ENCODE results near the gene ANXA4. TPM values are rescaled to one million over a fixed set of nuclear protein-coding genes. Genes with fewer than 3 reads are reported as not detected.

ANXA4 gene
- total and polyA plus RNA-seq, 4 experiments from 2014 or later, result 22.3 to 30.8 (median 25.9) TPM

- Histone ChIP-seq H3K36me3 (ENCODE audit: insufficient read depth, low read length) (no peaks in the 10 kb centered on the region), H3K4me3 (ENCODE audit: low read length in 2 of 2) (no peak overlapping the region), H3K4me1 (ENCODE audit: insufficient read depth, low read length) (no peaks in the 10 kb centered on the region), H3K9me3 (ENCODE audit: control insufficient read depth in 1 of 2, low read length in 2 of 2) (no peaks in the 10 kb centered on the region), H3K27me3 (ENCODE audit: insufficient read depth, low read length) (no peaks in the 10 kb centered on the region), H3K27ac (ENCODE audit: low read depth, low read length) (no peak overlapping the region)
- Mint-ChIP-seq H3K36me3 (peaks cover 6 to 14% of the 10 kb centered on the region in 2 donors), H3K27me3 (no peaks in the 10 kb centered on the region), H3K9me3 (no peaks in the 10 kb centered on the region), H3K27ac (no peak overlapping the region), H3K4me3 (no peak overlapping the region), H3K4me1 (peaks cover 0 to 2% (median under 1%) of the 10 kb centered on the region in 4 donors)
- CTCF ChIA-PET (ENCODE audit: partially characterized antibody), result no interaction called here
- intact Hi-C loops (cut with micrococcal nuclease), result no loop called here
- no peak for DNase-seq
- POLR2A ChIA-PET (ENCODE audit: partially characterized antibody), result no interaction called here
Measured at GRCh38 chr2:69784228-69784627, 42.3 kb downstream of the ANXA4 start.

GRCh38 chr2:69785358-69785757, 43.4 kb downstream of the ANXA4 start:
- Mint-ChIP-seq H3K4me3 (no peak overlapping the region), H3K9me3 (no peaks in the 10 kb centered on the region), H3K27ac (no peak overlapping the region), H3K36me3 (peaks cover 6 to 16% of the 10 kb centered on the region in 2 donors), H3K4me1 (peaks cover 1 to 9% (median 3%) of the 10 kb centered on the region in 4 donors), H3K27me3 (no peaks in the 10 kb centered on the region)
- intact Hi-C loops (cut with micrococcal nuclease), result no loop called here
- CTCF ChIA-PET (ENCODE audit: partially characterized antibody), result no interaction called here
- H3K27me3 ChIP-seq (ENCODE audit: insufficient read depth, low read length), result no peaks in the 10 kb centered on the region
- H3K4me1 ChIP-seq (ENCODE audit: insufficient read depth, low read length), result no peaks in the 10 kb centered on the region
- POLR2A ChIA-PET (ENCODE audit: partially characterized antibody), result no interaction called here
- no peaks in the 10 kb centered on the region for H3K36me3 ChIP-seq (ENCODE audit: insufficient read depth, low read length)
- no peaks in the 10 kb centered on the region for H3K9me3 ChIP-seq (ENCODE audit: control insufficient read depth in 1 of 2, low read length in 2 of 2)
- DNase-seq, result no peak
- H3K4me3 ChIP-seq (ENCODE audit: low read length in 2 of 2), result no peak overlapping the region
- H3K27ac ChIP-seq (ENCODE audit: low read depth, low read length), result no peak overlapping the region

GRCh38 chr2:69786052-69786560, 44.2 kb downstream of the ANXA4 start:
- H3K36me3 ChIP-seq (ENCODE audit: insufficient read depth, low read length), result no peaks in the 10 kb centered on the region
- Mint-ChIP-seq H3K9me3 (no peaks in the 10 kb centered on the region), H3K4me1 (peaks cover 1 to 9% (median 3%) of the 10 kb centered on the region in 4 donors), H3K4me3 (no peak overlapping the region), H3K36me3 (peaks cover 6 to 16% of the 10 kb centered on the region in 2 donors), H3K27ac (no peak overlapping the region), H3K27me3 (no peaks in the 10 kb centered on the region)
- H3K27ac ChIP-seq (ENCODE audit: low read depth, low read length), result no peak overlapping the region
- H3K4me3 ChIP-seq (ENCODE audit: low read length in 2 of 2), result no peak overlapping the region
- CTCF ChIA-PET (ENCODE audit: partially characterized antibody), result no interaction called here
- no peaks in the 10 kb centered on the region for H3K27me3 ChIP-seq (ENCODE audit: insufficient read depth, low read length)
- POLR2A ChIA-PET (ENCODE audit: partially characterized antibody), result no interaction called here
- intact Hi-C loops (cut with micrococcal nuclease), result no loop called here
- H3K9me3 ChIP-seq (ENCODE audit: control insufficient read depth in 1 of 2, low read length in 2 of 2), result no peaks in the 10 kb centered on the region
- no peaks in the 10 kb centered on the region for H3K4me1 ChIP-seq (ENCODE audit: insufficient read depth, low read length)
- no peak for DNase-seq

GRCh38 chr2:69789175-69789721, 47.3 kb downstream of the ANXA4 start:
- no peaks in the 10 kb centered on the region for H3K36me3 ChIP-seq (ENCODE audit: insufficient read depth, low read length)
- no peaks in the 10 kb centered on the region for H3K9me3 Mint-ChIP-seq
- no peaks in the 10 kb centered on the region for H3K27me3 Mint-ChIP-seq
- DNase-seq, result no peak
- intact Hi-C loops (cut with micrococcal nuclease), result no loop called here
- no peaks in the 10 kb centered on the region for H3K27me3 ChIP-seq (ENCODE audit: insufficient read depth, low read length)
- H3K36me3 Mint-ChIP-seq, result peaks cover 6 to 16% of the 10 kb centered on the region in 2 donors
- POLR2A ChIA-PET (ENCODE audit: partially characterized antibody), result interaction anchor here (0.6 to 0.9 kb wide), 2 partner anchors 14 to 193 kb away, joined by 3 to 4 read pairs; no protein-coding TSS in a partner anchor
- H3K4me3 Mint-ChIP-seq, result no peak overlapping the region
- H3K27ac Mint-ChIP-seq, result no peak overlapping the region
- H3K4me3 ChIP-seq (ENCODE audit: low read length in 2 of 2), result no peak overlapping the region
- no peaks in the 10 kb centered on the region for H3K9me3 ChIP-seq (ENCODE audit: control insufficient read depth in 1 of 2, low read length in 2 of 2)
- CTCF ChIA-PET (ENCODE audit: partially characterized antibody), result interaction anchor here (0.7 to 2.1 kb wide), 2 partner anchors 28 to 65 kb away, joined by 3 to 6 read pairs; no protein-coding TSS in a partner anchor
- H3K4me1 Mint-ChIP-seq, result peaks cover 1 to 9% (median 3%) of the 10 kb centered on the region in 4 donors
- no peak overlapping the region for H3K27ac ChIP-seq (ENCODE audit: low read depth, low read length)
- no peaks in the 10 kb centered on the region for H3K4me1 ChIP-seq (ENCODE audit: insufficient read depth, low read length)

- no peaks in the 10 kb centered on the region for H3K36me3 ChIP-seq (ENCODE audit: insufficient read depth, low read length)
- Mint-ChIP-seq H3K4me3 (peak overlapping the region in 3 of 8 donors; percentile 11 to 31 (median 28)), H3K36me3 (peaks cover 6 to 16% of the 10 kb centered on the region in 2 donors), H3K4me1 (peaks cover 1 to 9% (median 3%) of the 10 kb centered on the region in 4 donors), H3K9me3 (no peaks in the 10 kb centered on the region), H3K27me3 (no peaks in the 10 kb centered on the region), H3K27ac (peak overlapping the region in 1 of 7 donors; percentile 14)
- H3K4me3 ChIP-seq (ENCODE audit: low read length in 2 of 2), result no peak overlapping the region
- POLR2A ChIA-PET (ENCODE audit: partially characterized antibody), result interaction anchor here (0.6 to 0.9 kb wide), 2 partner anchors 13 to 193 kb away, joined by 3 to 4 read pairs; no protein-coding TSS in a partner anchor
- CTCF ChIA-PET (ENCODE audit: partially characterized antibody), result interaction anchor here (0.7 to 2.1 kb wide), 2 partner anchors 27 to 66 kb away, joined by 3 to 6 read pairs; no protein-coding TSS in a partner anchor
- no peaks in the 10 kb centered on the region for H3K4me1 ChIP-seq (ENCODE audit: insufficient read depth, low read length)
- no peaks in the 10 kb centered on the region for H3K27me3 ChIP-seq (ENCODE audit: insufficient read depth, low read length)
- no peak overlapping the region for H3K27ac ChIP-seq (ENCODE audit: low read depth, low read length)
- no peak for DNase-seq
- no peaks in the 10 kb centered on the region for H3K9me3 ChIP-seq (ENCODE audit: control insufficient read depth in 1 of 2, low read length in 2 of 2)
- intact Hi-C loops (cut with micrococcal nuclease), result no loop called here
Measured at GRCh38 chr2:69789772-69790600, 48.1 kb downstream of the ANXA4 start.

- CTCF ChIA-PET (ENCODE audit: partially characterized antibody), result interaction anchor here (2.1 kb wide), 1 partner anchor 66 kb away, joined by 6 read pairs; no protein-coding TSS in a partner anchor
- Mint-ChIP-seq H3K9me3 (no peaks in the 10 kb centered on the region), H3K27me3 (no peaks in the 10 kb centered on the region), H3K4me1 (peaks cover 1 to 9% (median 3%) of the 10 kb centered on the region in 4 donors), H3K4me3 (no peak overlapping the region), H3K27ac (no peak overlapping the region), H3K36me3 (peaks cover 6 to 16% of the 10 kb centered on the region in 2 donors)
- Histone ChIP-seq H3K36me3 (ENCODE audit: insufficient read depth, low read length) (no peaks in the 10 kb centered on the region), H3K4me3 (ENCODE audit: low read length in 2 of 2) (no peak overlapping the region), H3K27me3 (ENCODE audit: insufficient read depth, low read length) (no peaks in the 10 kb centered on the region), H3K4me1 (ENCODE audit: insufficient read depth, low read length) (no peaks in the 10 kb centered on the region), H3K9me3 (ENCODE audit: control insufficient read depth in 1 of 2, low read length in 2 of 2) (no peaks in the 10 kb centered on the region), H3K27ac (ENCODE audit: low read depth, low read length) (no peak overlapping the region)
- no peak for DNase-seq
- POLR2A ChIA-PET (ENCODE audit: partially characterized antibody), result no interaction called here
- intact Hi-C loops (cut with micrococcal nuclease), result no loop called here
Measured at GRCh38 chr2:69790601-69790959, 48.6 kb downstream of the ANXA4 start.

GRCh38 chr2:69791045-69791444, 49.1 kb downstream of the ANXA4 start:
- Histone ChIP-seq H3K27me3 (ENCODE audit: insufficient read depth, low read length) (no peaks in the 10 kb centered on the region), H3K9me3 (ENCODE audit: control insufficient read depth in 1 of 2, low read length in 2 of 2) (no peaks in the 10 kb centered on the region), H3K4me1 (ENCODE audit: insufficient read depth, low read length) (no peaks in the 10 kb centered on the region), H3K27ac (ENCODE audit: low read depth, low read length) (no peak overlapping the region), H3K36me3 (ENCODE audit: insufficient read depth, low read length) (no peaks in the 10 kb centered on the region), H3K4me3 (ENCODE audit: low read length in 2 of 2) (no peak overlapping the region)
- Mint-ChIP-seq H3K9me3 (no peaks in the 10 kb centered on the region), H3K36me3 (peaks cover 6 to 16% of the 10 kb centered on the region in 2 donors), H3K4me3 (no peak overlapping the region), H3K4me1 (peaks cover 0 to 9% (median 3%) of the 10 kb centered on the region in 4 donors), H3K27ac (no peak overlapping the region), H3K27me3 (no peaks in the 10 kb centered on the region)
- no peak for DNase-seq
- ChIA-PET CTCF (ENCODE audit: partially characterized antibody) (no interaction called here), POLR2A (ENCODE audit: partially characterized antibody) (no interaction called here)
- intact Hi-C loops (cut with micrococcal nuclease), result no loop called here

Measured in CD4-positive, alpha-beta memory T cell (primary cell).